Activated CD8-positive, alpha-beta memory T cell treated with anti-CD3 and anti-CD28 coated beads for 48 hours (primary cell): Measurements from ENCODE around the gene VPS51.

Experiments
- DNase-seq, 3 experiments: peaks; one replicate each; pipeline ENCODE4 v3.0.0-alpha.2; 2020; ENCODE audit warnings: low read depth in 2 of 3, low spot score in 2 of 3

Gene VPS51

GRCh38 chr11:65104628-65105027 is 8.6 kb downstream of the VPS51 start:
- DNase-seq: no peak

DNA sequence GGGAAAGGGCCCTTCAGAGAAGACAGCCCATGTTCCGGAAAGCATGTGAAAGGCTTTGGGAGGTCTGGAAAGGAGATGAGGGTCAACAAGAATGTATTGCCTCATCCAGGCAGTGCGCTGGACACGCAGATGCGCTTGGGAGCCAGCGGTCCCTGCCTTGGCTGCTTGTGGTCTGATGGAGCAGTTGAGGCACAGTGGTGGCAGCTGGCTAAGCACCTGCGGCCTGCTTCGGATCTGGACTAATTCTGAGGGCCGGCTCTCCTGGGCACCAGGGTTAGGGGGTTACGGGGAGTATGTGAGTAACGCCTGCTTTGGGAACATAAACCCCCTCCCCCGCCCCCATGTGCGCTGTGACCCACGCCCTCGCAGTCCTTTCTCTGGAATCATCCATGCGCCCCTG is 11.1 kb downstream of the VPS51 start:
- no peak for DNase-seq

GRCh38 chr11:65107751-65108468 is 11.9 kb downstream of the VPS51 start:
- DNase-seq: no peak

GRCh38 chr11:65108469-65109123 is 12.6 kb downstream of the VPS51 start:
- DNase-seq: no peak

DNA sequence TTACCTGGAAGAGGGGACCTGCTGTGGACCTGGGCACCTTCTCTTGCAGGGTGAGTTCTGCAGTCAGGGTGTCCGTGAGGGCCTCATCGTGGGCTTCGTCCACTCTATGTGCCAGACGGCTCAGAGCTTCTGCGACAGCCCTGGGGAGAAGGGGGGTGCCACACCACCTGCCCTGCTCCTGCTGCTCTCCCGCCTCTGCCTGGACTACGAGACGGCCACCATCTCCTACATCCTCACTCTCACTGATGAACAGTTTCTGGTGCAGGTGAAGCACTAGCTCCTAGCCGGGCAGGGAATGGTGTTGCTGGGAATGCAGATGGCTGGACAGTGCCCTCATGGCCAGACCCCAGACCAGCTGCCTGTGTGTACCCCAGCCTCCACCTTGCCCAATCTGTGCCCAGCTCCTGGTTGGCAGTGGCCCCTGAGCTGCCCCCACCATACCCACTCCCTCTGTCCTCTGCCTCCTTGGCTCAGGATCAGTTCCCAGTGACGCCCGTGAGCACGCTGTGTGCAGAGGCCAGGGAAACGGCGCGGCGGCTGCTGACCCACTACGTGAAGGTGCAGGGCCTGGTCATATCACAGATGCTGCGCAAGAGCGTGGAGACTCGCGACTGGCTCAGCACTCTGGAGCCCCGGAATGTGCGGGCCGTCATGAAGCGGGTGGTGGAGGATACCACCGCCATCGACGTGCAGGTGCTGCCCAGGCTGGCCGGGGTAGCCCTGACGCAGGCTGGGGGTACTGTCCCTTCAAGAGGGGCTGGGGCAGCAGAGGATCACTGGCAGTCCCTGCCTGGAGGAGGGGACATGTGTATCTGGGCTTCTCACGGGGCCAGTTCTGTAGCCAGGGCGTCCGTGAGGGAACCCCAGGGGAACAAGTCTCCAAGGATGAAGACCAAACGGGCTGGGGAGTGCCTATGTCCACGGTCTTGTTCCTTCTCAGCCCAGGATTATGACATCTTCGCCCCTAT is 13.5 kb downstream of the VPS51 start:
- no peak for DNase-seq

DNA sequence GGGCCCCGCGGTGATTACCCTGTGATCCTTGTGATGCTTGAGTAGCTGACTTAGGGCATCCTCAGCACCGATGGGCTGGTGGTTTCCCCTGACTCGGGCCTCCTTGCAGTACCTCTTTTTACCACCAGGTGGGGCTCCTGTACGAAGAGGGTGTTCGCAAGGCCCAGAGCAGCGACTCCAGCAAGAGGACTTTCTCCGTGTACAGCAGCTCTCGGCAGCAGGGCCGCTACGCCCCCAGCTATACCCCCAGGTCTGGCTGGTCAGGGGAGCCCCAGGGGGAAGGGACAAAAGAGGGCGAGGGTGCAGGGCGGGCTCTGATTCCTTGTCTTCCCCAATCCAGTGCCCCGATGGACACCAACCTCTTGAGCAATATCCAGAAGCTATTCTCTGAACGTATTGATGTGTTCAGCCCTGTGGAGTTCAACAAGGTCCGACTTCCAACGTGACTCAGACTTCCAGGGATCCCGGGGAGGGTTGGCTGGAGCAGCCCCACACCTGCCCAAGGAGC is 14.4 kb downstream of the VPS51 start:
- DNase-seq: peak; percentile 83 to 100 (median 99)

DNA sequence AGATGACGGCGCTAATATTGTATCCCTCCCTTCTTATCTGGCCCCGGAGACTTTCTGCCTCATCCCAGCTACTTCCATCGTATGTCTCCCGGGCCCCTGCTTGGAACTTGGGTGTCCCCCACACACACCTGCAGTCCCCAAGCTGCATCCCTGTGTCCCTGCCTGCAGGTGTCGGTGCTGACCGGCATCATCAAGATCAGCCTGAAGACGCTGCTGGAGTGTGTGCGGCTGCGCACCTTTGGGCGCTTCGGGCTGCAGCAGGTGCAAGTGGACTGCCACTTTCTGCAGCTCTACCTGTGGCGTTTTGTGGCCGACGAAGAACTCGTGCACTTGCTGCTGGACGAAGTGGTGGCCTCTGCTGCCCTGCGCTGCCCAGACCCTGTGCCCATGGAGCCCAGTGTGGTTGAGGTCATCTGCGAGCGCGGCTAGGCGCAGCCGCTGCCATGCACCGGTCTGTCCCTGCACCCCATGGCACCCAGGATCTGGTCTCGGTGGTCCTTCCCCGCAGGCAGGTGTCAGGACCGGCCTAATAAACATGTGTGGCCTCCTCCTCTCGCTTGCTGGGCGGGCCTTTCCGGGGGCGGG is 15.2 kb downstream of the VPS51 start:
- no peak for DNase-seq

GRCh38 chr11:65111744-65112545 is 15.9 kb downstream of the VPS51 start, which contains the start of gene TM7SF2:
Gene TM7SF2, plus strand, starts transcription at chr11:65111872. Its CDS starts 144 bp downstream, at chr11:65112016.
- peak; percentile 76 to 89 (median 85) for DNase-seq

GRCh38 chr11:65112546-65113360 is 16.7 kb downstream of the VPS51 start:
- no peak for DNase-seq

GRCh38 chr11:65113361-65113756 is 17.3 kb downstream of the VPS51 start:
- DNase-seq: no peak

DNA sequence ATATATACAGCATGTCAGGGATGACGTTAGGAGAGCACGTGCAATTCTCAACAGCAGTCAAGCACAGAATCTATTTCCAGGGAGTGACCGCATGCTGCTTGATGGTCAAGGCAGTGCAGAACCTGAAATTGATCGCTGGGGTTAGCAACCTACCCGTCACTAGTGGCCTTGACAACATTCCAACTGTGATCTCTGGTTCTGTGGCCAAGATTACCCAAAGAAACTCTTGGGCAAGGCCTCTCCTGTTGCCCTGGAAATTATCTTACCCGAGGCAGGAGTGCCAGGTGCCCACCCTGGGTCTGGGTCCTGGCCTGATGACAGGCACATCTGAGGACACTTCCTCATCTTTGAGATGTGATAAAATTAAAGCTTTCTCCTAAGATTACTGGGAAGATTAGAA is 17.8 kb downstream of the VPS51 start:
- DNase-seq: no peak

DNA sequence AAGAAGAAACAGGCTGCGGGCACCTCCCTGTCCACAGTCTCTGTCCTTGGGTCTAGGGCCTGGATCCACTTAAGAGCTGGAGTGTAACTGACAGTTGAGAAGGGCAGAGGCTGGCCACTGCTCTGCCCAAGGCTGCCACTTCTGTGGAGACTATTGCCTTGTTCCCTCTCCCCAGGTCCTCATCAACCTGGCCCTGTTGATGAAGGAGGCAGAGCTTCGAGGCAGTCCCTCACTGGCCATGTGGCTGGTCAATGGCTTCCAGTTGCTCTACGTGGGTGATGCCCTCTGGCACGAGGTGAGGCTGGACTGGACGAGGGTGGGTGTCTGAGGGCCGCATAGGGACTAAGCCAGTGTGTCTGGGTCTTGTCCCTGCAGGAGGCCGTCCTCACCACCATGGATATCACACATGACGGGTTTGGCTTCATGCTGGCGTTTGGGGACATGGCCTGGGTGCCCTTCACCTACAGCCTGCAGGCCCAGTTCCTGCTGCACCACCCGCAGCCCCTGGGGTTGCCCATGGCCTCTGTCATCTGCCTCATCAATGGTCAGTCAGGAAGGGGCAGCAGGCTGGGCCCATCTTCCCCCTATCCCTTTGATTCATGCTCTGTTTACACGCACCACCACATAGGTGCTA is 18.6 kb downstream of the VPS51 start:
- no peak for DNase-seq

DNA sequence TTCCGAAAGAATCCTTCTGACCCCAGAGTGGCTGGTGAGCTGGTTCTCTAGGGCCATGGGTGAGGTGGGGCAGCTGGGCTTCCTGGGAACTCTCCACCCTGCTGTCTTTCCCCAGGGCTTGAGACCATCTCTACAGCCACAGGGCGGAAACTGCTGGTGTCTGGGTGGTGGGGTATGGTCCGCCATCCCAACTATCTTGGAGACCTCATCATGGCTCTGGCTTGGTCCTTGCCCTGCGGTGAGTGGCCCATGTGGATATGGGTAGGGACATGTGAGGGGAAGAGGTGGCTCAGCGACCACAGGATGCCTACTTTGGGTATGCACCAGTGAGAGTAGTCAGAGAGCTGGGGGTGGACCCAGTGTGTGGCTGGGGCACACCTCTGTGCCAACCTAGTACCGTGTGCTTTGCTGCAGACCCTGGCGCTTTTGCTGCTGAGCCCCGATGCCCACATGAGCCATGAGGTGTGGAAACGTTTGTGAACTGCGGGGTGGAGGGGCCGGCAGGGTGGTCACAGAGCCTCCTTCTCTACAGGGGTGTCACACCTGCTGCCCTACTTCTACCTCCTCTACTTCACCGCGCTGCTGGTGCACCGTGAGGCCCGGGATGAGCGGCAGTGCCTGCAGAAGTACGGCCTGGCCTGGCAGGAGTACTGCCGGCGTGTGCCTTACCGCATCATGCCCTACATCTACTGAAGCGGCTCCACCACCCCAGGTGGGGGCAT is 19.5 kb downstream of the VPS51 start:
- no peak for DNase-seq

DNA sequence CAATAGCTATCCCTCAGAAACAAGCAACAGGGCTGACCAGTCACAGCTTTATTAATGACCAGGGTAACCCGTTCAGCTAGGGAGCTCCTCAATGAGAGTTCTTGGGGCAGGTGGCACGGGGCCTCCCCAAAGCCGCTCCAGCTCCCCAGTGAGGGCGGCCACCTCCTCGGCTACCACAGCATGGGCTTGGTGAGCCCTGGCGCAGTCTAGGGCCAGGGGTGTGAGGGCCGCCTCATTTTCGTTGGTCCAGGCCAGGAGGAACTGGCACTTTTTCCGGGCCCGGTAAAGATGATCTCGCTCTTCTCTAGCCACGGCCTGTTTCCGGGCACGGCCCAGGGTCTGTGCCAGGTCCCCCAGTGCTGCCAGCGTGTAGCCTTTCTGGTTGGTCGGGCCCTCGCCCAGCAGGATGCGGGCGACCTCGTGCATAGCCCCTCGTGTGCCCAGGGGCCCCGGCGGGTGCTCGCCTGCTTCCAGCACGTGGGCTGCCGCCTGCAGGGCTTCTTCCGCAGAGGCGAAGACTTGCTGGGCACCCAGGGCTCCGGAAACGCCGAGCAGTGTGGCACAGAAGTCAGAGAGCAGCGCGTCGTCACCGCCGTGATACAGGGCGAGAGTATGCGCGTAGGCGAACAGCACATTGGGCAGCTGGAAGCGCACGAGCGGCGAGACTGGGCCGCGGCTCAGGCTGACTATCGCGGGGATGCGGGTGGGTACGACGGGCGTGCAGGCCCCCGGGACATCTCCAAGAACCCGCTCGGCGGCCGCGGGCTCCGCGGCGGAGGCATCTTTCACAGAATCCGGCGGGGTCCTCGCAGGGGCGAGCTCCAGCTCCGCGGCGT is 20.6 kb downstream of the VPS51 start:
- no peak for DNase-seq

DNA sequence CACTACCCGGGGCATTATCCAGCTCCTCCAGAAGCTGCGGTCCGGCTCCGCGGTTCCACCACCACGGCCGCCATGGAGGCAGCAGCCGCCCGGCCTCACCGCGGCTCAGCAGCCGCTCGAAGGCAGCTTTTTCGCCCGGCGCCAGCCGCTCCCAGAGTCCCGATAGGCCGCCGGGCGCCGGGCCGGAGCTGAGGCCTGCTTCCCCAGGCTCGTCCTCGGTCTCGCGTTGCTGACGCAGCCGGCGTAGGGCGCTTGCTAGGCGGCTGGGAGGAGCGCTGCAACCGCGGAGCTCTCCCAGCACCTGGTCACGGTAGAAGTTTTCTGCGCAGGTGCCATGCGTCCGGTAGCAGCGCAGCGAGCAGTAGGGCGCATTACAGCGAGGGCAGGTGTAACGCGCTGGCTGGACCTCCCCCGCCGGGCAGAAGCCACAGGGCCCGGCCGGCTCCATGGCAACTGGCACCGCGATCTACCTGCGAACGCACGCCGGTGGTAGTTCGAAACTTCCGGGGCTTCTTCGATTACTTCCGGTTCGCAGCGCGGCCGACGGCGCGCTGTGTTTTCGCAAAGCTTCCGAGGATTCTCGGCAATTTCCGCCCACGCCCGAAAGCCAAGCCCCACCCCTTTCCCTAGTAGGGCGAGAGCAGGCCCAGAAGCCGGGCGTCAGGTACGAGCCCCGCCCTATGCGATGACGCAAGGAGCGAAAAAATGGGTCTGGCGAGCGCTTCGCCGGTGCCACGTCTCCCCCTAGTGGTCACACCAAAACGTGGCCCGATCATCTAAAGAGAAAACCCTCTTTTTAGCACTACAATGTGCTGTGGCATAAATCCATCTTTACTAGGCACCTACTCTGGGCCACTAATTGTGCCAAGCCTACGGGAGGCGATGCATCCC is 21.4 kb downstream of the VPS51 start, which contains the start of gene ZNHIT2:
Gene ZNHIT2 (minus strand): TSS at position 496 of the 891 bp plus-strand sequence. CDS start 48 bp downstream, at position 448.
- DNase-seq: peak; percentile 99
